B cell (primary cell): ENCODE data around the gene CRK. TPM values are rescaled to one million over a fixed set of nuclear protein-coding genes. Genes with fewer than 3 reads are reported as not detected.

ENCODE experiments used
- ATAC-seq: fragments of 200-7000 bp; cut with Tn5 transposase; one replicate; pipeline ENCODE4 v1.10.0; 2021; ENCODE audit warnings: low read depth, mild to moderate bottlenecking, moderate number of reproducible peaks, moderate library complexity
- CTCF ChIA-PET: fragments of 350-600 bp; sonication (Branson Sonifier 250); formaldehyde crosslinking; loops from one replicate; lab custom pipeline; 2021; ENCODE audit warnings: antibody characterized with exemption, inconsistent platforms; lab: Charles Lee
- POLR2A ChIA-PET: fragments of 350-600 bp; sonication (Branson Sonifier 250); formaldehyde crosslinking; loops from one replicate; lab custom pipeline; 2021; ENCODE audit warnings: antibody characterized with exemption; lab: Charles Lee
- DNase-seq: peaks from one replicate; pipeline ENCODE4 v3.0.0; 2013
- H2AFZ ChIP-seq: 2 replicates; pipeline ENCODE4 v1.6.1; 2012; ENCODE audit warnings: mild to moderate bottlenecking, low read depth, low read length; ENCODE audit not compliant: insufficient read depth, poor library complexity, severe bottlenecking
- H3K27ac ChIP-seq, 2 donors: 1 replicate in 1 of 2; 2 replicates in 1 of 2; pipeline ENCODE4 v1.5.1; 2012 to 2013; ENCODE audit warnings: low read length in 2 of 2, mild to moderate bottlenecking in 2 of 2, moderate library complexity in 1 of 2
- H3K27me3 ChIP-seq, 4 experiments: fragments of 200-600 bp in 1 of 4; sonication (generic) in 1 of 4; replicated peaks in 1 of 4; 1 replicate in 2 of 4; 2 replicates in 2 of 4; pipeline versions ENCODE4 v1.6.1 to v1.7.0; 2013 to 2016; ENCODE audit warnings: low read length in 3 of 4, mild to moderate bottlenecking in 2 of 4, mixed read lengths in 1 of 4, moderate library complexity in 1 of 4; ENCODE audit not compliant: insufficient read depth in 4 of 4, control insufficient read depth in 3 of 4; ENCODE audit errors: control extremely low read depth in 1 of 4
- H3K36me3 ChIP-seq, 2 experiments: replicated peaks in 1 of 2; 1 replicate in 1 of 2; 2 replicates in 1 of 2; pipeline versions ENCODE4 v1.6.1 to v1.7.1; 2013; ENCODE audit warnings: low read length in 1 of 2; ENCODE audit not compliant: insufficient read depth in 2 of 2, control insufficient read depth in 1 of 2; ENCODE audit errors: control extremely low read depth in 1 of 2, extremely low read depth in 1 of 2
- H3K4me1 ChIP-seq, 2 donors: fragments of 200-600 bp in 1 of 2; sonication (generic) in 1 of 2; 1 replicate in 1 of 2; 2 replicates in 1 of 2; pipeline versions ENCODE4 v1.5.1 to v1.6.1; 2013 to 2017; ENCODE audit warnings: low read length in 2 of 2; ENCODE audit not compliant: control insufficient read depth in 2 of 2, insufficient read depth in 2 of 2
- H3K4me2 ChIP-seq: replicated peaks from 2 replicates; pipeline ENCODE3; 2012; ENCODE audit warnings: mild to moderate bottlenecking, low read depth, low read length; ENCODE audit not compliant: poor library complexity, severe bottlenecking
- H3K4me3 ChIP-seq, 5 experiments: fragments of 200-600 bp in 1 of 5; sonication (generic) in 1 of 5; 1 replicate in 3 of 5; 2 replicates in 2 of 5; pipeline versions ENCODE4 v1.5.1 to v1.7.0; 2011 to 2016; ENCODE audit warnings: low read length in 4 of 5, mild to moderate bottlenecking in 4 of 5, low read depth in 2 of 5, control low read depth in 1 of 5, moderate library complexity in 1 of 5; ENCODE audit not compliant: insufficient read depth in 1 of 5; ENCODE audit errors: control extremely low read depth in 1 of 5, extremely low read depth in 1 of 5
- H3K79me2 ChIP-seq: fragments of 200-600 bp; sonication (generic); one replicate; pipeline ENCODE4 v1.6.0; 2016; ENCODE audit warnings: low read length; ENCODE audit not compliant: control insufficient read depth, insufficient read depth
- H3K9ac ChIP-seq: fragments of 200-600 bp; sonication (generic); 2 replicates; pipeline ENCODE4 v1.6.1; 2017; ENCODE audit warnings: mild to moderate bottlenecking, low read length, moderate library complexity
- H3K9me3 ChIP-seq, 3 donors: one replicate each; pipeline versions ENCODE4 v1.6.1 to v1.7.1; 2013; ENCODE audit warnings: low read length in 2 of 3; ENCODE audit not compliant: control insufficient read depth in 2 of 3, insufficient read depth in 1 of 3; ENCODE audit errors: control extremely low read depth in 1 of 3
- H4K20me1 ChIP-seq: 2 replicates; pipeline ENCODE4 v1.6.0; 2012; ENCODE audit warnings: mild to moderate bottlenecking, low read length; ENCODE audit not compliant: insufficient read depth, control insufficient read depth, poor library complexity, severe bottlenecking
- H3K27ac Mint-ChIP-seq: one replicate; pipeline ENCODE4 v1.8.0; 2021; ENCODE audit warnings: mixed read lengths
- H3K27me3 Mint-ChIP-seq: one replicate; pipeline ENCODE4 v1.8.0; 2021; ENCODE audit warnings: mixed read lengths
- H3K4me1 Mint-ChIP-seq: one replicate; pipeline ENCODE4 v1.8.0; 2021; ENCODE audit warnings: mixed read lengths
- H3K4me3 Mint-ChIP-seq: one replicate; pipeline ENCODE4 v1.8.0; 2021; ENCODE audit warnings: mixed read lengths
- H3K9me3 Mint-ChIP-seq: one replicate; pipeline ENCODE4 v1.8.0; 2022; ENCODE audit warnings: mixed read lengths; ENCODE audit not compliant: insufficient read depth
- CTCF ChIP-seq: fragments of 200-600 bp; IDR thresholded peaks from one replicate; pipeline ENCODE4 v1.8.0; 2022; ENCODE audit warnings: antibody characterized with exemption, mild to moderate bottlenecking
- EZH2 ChIP-seq: IDR thresholded peaks from 2 replicates; pipeline ENCODE4 v1.6.1; 2012; ENCODE audit warnings: borderline replicate concordance, low read depth, mild to moderate bottlenecking, moderate library complexity, low read length; ENCODE audit not compliant: insufficient read depth, poor library complexity, severe bottlenecking
- WGBS: methylation state at CpG from one replicate; pipeline ENCODE4 v1.1.5; 2013; ENCODE audit warnings: missing lambda C conversion rate; ENCODE audit not compliant: insufficient coverage; 5-methylcytosine and 5-hydroxymethylcytosine counted together
- intact Hi-C: fragments of 100-400 bp; cut with micrococcal nuclease; formaldehyde crosslinking; loops from one replicate; pipeline ENCODE4 v1.10.0; 2022
- polyA plus RNA-seq: library from polyadenylated mRNA; depleted of rRNA; stranded (reverse); fragments of >200 nt; gene quantifications from 2 replicates; pipeline ENCODE4 v1.2.3, GENCODE V29; 2012
- total RNA-seq, 2 donors: library from RNA; stranded (reverse); fragments of 120-200 nt in 1 of 2; gene quantifications; 1 replicate in 1 of 2; 2 replicates in 1 of 2; pipeline versions ENCODE4 v1.2.3 to v1.2.4, GENCODE V29; 2013 to 2022

Gene CRK
- total and polyA plus RNA-seq, 2 donors (not counting 1 experiment from before 2014, with no cell fraction given): 8.2 to 36.4 TPM

- no peak overlapping the region for H3K4me3 ChIP-seq
- H4K20me1 ChIP-seq: peaks cover 88% of the 10 kb centered on the region
- intact Hi-C loops: no loop called here
- TF ChIP-seq CTCF: no peak
- no peak for TF ChIP-seq EZH2
- peaks cover 4% of the 10 kb centered on the region in 2 donors for H3K4me1 ChIP-seq
- H3K4me2 ChIP-seq: no peak overlapping the region
- no peak overlapping the region for H3K27ac ChIP-seq
- no peaks in the 10 kb centered on the region for H3K27me3 ChIP-seq
- Mint-ChIP-seq H3K4me3 (no peak overlapping the region), H3K27me3 (no peaks in the 10 kb centered on the region), H3K27ac (no peak overlapping the region), H3K4me1 (peaks cover 23% of the 10 kb centered on the region), H3K9me3 (no peaks in the 10 kb centered on the region)
- H3K9ac ChIP-seq: no peak overlapping the region
- DNase-seq (no peak), ATAC-seq (no peak)
- 100% methylated on average over 2 of the region's 4 CpGs for WGBS
- ChIA-PET CTCF (interaction anchor here (1.0 kb wide), 1 partner anchor 77 kb away, joined by 4 read pairs; no protein-coding TSS in a partner anchor), POLR2A (no interaction called here)
- peaks cover 1 to 6% of the 10 kb centered on the region in 2 experiments for H3K36me3 ChIP-seq
- H3K79me2 ChIP-seq: peaks cover 100% of the 10 kb centered on the region
- no peaks in the 10 kb centered on the region for H3K9me3 ChIP-seq
- no peak overlapping the region for H2AFZ ChIP-seq
Observed at GRCh38 chr17:1442187-1442586, 13.8 kb downstream of the CRK start.

GRCh38 chr17:1440921-1441320 is 15.1 kb downstream of the CRK start:
- no peaks in the 10 kb centered on the region for H3K9me3 Mint-ChIP-seq
- H3K27me3 Mint-ChIP-seq: no peaks in the 10 kb centered on the region
- intact Hi-C loops: no loop called here
- ATAC-seq (no peak), DNase-seq (no peak)
- H3K27ac Mint-ChIP-seq: no peak overlapping the region
- H3K4me2 ChIP-seq: no peak overlapping the region
- H3K27me3 ChIP-seq: no peaks in the 10 kb centered on the region
- H3K4me1 ChIP-seq: no peaks in the 10 kb centered on the region
- H3K4me3 ChIP-seq: no peak overlapping the region
- peaks cover 100% of the 10 kb centered on the region for H3K79me2 ChIP-seq
- WGBS: 93% methylated on average over 6 of the region's 8 CpGs
- no peak overlapping the region for H3K27ac ChIP-seq
- no peak for TF ChIP-seq EZH2
- no peak for TF ChIP-seq CTCF
- H3K9me3 ChIP-seq: no peaks in the 10 kb centered on the region
- H2AFZ ChIP-seq: no peak overlapping the region
- H4K20me1 ChIP-seq: peaks cover 86% of the 10 kb centered on the region
- ChIA-PET POLR2A (no interaction called here), CTCF (interaction anchor here (1.0 kb wide), 1 partner anchor 76 kb away, joined by 4 read pairs; no protein-coding TSS in a partner anchor)
- H3K36me3 ChIP-seq: peaks cover 5 to 19% of the 10 kb centered on the region in 2 experiments
- H3K9ac ChIP-seq: no peak overlapping the region
- H3K4me3 Mint-ChIP-seq: no peak overlapping the region
- peaks cover 14% of the 10 kb centered on the region for H3K4me1 Mint-ChIP-seq
